HUES48 (cell line): Measurements from ENCODE around the gene CYSRT1.

Experiments
- H3K27ac ChIP-seq: one replicate; pipeline ENCODE4 v1.7.0; 2013; ENCODE audit warnings: low read depth, low read length, inconsistent platforms
- H3K27me3 ChIP-seq: 2 replicates; pipeline ENCODE4 v1.6.1; 2013; ENCODE audit warnings: mild to moderate bottlenecking, low read length; ENCODE audit not compliant: control insufficient read depth, insufficient read depth
- H3K36me3 ChIP-seq: 2 replicates; pipeline ENCODE4 v1.6.1; 2013; ENCODE audit warnings: low read length; ENCODE audit not compliant: control insufficient read depth, insufficient read depth
- H3K4me1 ChIP-seq: 2 replicates; pipeline ENCODE4 v1.6.1; 2013; ENCODE audit warnings: mild to moderate bottlenecking, low read length; ENCODE audit not compliant: control insufficient read depth, insufficient read depth
- H3K4me3 ChIP-seq: 2 replicates; pipeline ENCODE4 v1.5.1; 2013; ENCODE audit warnings: mild to moderate bottlenecking, low read depth, low read length
- H3K9ac ChIP-seq: 2 replicates; pipeline ENCODE4 v1.6.1; 2013; ENCODE audit warnings: mild to moderate bottlenecking, low read depth, low read length, moderate library complexity
- H3K9me3 ChIP-seq: 2 replicates; pipeline ENCODE4 v1.6.1; 2013; ENCODE audit warnings: low read length; ENCODE audit not compliant: control insufficient read depth, insufficient read depth

CYSRT1 gene

GRCh38 chr9:137213160-137214060 is 11.6 kb upstream of the CYSRT1 start:
- Histone ChIP-seq H3K4me3 (no peak overlapping the region), H3K27me3 (no peaks in the 10 kb centered on the region), H3K9me3 (no peaks in the 10 kb centered on the region), H3K9ac (no peak overlapping the region), H3K27ac (no peak overlapping the region), H3K4me1 (no peaks in the 10 kb centered on the region), H3K36me3 (peaks cover 47% of the 10 kb centered on the region)

GRCh38 chr9:137214620-137215019 is 10.4 kb upstream of the CYSRT1 start:
- Histone ChIP-seq H3K4me3 (no peak overlapping the region), H3K9me3 (no peaks in the 10 kb centered on the region), H3K27ac (no peak overlapping the region), H3K36me3 (peaks cover 40% of the 10 kb centered on the region), H3K9ac (no peak overlapping the region), H3K4me1 (no peaks in the 10 kb centered on the region), H3K27me3 (no peaks in the 10 kb centered on the region)

GRCh38 chr9:137215196-137215986 is 9.6 kb upstream of the CYSRT1 start:
- Histone ChIP-seq H3K4me1 (no peaks in the 10 kb centered on the region), H3K4me3 (no peak overlapping the region), H3K36me3 (peaks cover 36% of the 10 kb centered on the region), H3K27ac (no peak overlapping the region), H3K9me3 (no peaks in the 10 kb centered on the region), H3K27me3 (no peaks in the 10 kb centered on the region), H3K9ac (no peak overlapping the region)

GRCh38 chr9:137216188-137216965 is 8.6 kb upstream of the CYSRT1 start:
- peaks cover 34% of the 10 kb centered on the region for H3K36me3 ChIP-seq
- no peak overlapping the region for H3K9ac ChIP-seq
- H3K4me3 ChIP-seq = no peak overlapping the region
- H3K9me3 ChIP-seq = no peaks in the 10 kb centered on the region
- no peaks in the 10 kb centered on the region for H3K4me1 ChIP-seq
- H3K27ac ChIP-seq = no peak overlapping the region
- no peaks in the 10 kb centered on the region for H3K27me3 ChIP-seq

- Histone ChIP-seq H3K36me3 (peaks cover 34% of the 10 kb centered on the region), H3K27ac (no peak overlapping the region)
Observed at GRCh38 chr9:137217276-137218211, 7.4 kb upstream of the CYSRT1 start.

GRCh38 chr9:137218212-137218753 is 6.7 kb upstream of the CYSRT1 start:
- Histone ChIP-seq H3K9ac (no peak overlapping the region), H3K27ac (peak overlapping the region; percentile 35), H3K4me1 (no peaks in the 10 kb centered on the region)

More at GRCh38 chr9:137217276-137218211, 7.4 kb upstream of the CYSRT1 start:
- Histone ChIP-seq H3K9ac (no peak overlapping the region), H3K4me1 (no peaks in the 10 kb centered on the region), H3K9me3 (no peaks in the 10 kb centered on the region), H3K4me3 (no peak overlapping the region), H3K27me3 (peaks cover under 1% of the 10 kb centered on the region; the same call in 1 of the 2 replicates)

GRCh38 chr9:137218754-137219271 is 6.2 kb upstream of the CYSRT1 start:
- peak overlapping the region; percentile 35 for H3K27ac ChIP-seq
- no peak overlapping the region for H3K4me3 ChIP-seq

More at GRCh38 chr9:137218212-137218753, 6.7 kb upstream of the CYSRT1 start:
- Histone ChIP-seq H3K4me3 (no peak overlapping the region), H3K36me3 (peaks cover 32% of the 10 kb centered on the region), H3K9me3 (no peaks in the 10 kb centered on the region), H3K27me3 (peaks cover 5% of the 10 kb centered on the region)

GRCh38 chr9:137219757-137220316 is 5.1 kb upstream of the CYSRT1 start:
- Histone ChIP-seq H3K9me3 (no peaks in the 10 kb centered on the region), H3K36me3 (peaks cover 18% of the 10 kb centered on the region), H3K9ac (no peak overlapping the region), H3K27ac (no peak overlapping the region), H3K4me1 (peaks cover 3% of the 10 kb centered on the region; the same call in 1 of the 2 replicates), H3K4me3 (no peak overlapping the region), H3K27me3 (peaks cover 5% of the 10 kb centered on the region)

More at GRCh38 chr9:137218754-137219271, 6.2 kb upstream of the CYSRT1 start:
- H3K4me1 ChIP-seq = no peaks in the 10 kb centered on the region
- H3K27me3 ChIP-seq = peaks cover 5% of the 10 kb centered on the region
- no peaks in the 10 kb centered on the region for H3K9me3 ChIP-seq
- no peak overlapping the region for H3K9ac ChIP-seq
- peaks cover 26% of the 10 kb centered on the region for H3K36me3 ChIP-seq

- Histone ChIP-seq H3K27ac (no peak overlapping the region), H3K4me1 (peaks cover 3% of the 10 kb centered on the region; the same call in 1 of the 2 replicates), H3K9me3 (no peaks in the 10 kb centered on the region), H3K36me3 (peaks cover 12% of the 10 kb centered on the region), H3K27me3 (peaks cover 5% of the 10 kb centered on the region), H3K4me3 (no peak overlapping the region), H3K9ac (no peak overlapping the region)
Observed at GRCh38 chr9:137220317-137221094, 4.5 kb upstream of the CYSRT1 start.
